ENCODE data around the gene PTPRA. TPM values are rescaled to one million over a fixed set of nuclear protein-coding genes. Genes with fewer than 3 reads are reported as not detected.

The PTPRA gene
- total and polyA plus RNA-seq, 2 donors (not counting 1 experiment from before 2014, with no cell fraction given) = 32.1 to 64.2 TPM

- Mint-ChIP-seq H3K27ac (peak within 1 kb of the TSS; percentile 81), H3K9me3 (ENCODE audit: insufficient read depth) (no peaks in the 10 kb centered on the region), H3K4me3 (peak within 1 kb of the TSS; percentile 81), H3K4me1 (peaks cover 26% of the 10 kb centered on the region), H3K27me3 (peaks cover 7% of the 10 kb centered on the region)
- intact Hi-C loops (cut with micrococcal nuclease) = loop anchor here (1.0 to 10.0 kb wide), 4 partner anchors 19 to 83 kb away; partner anchors contain the start of genes FASTKD5 and UBOX5
- Histone ChIP-seq H3K27me3 (replicated peaks in 1 of 4; ENCODE audit: control extremely low read depth in 1 of 4, control insufficient read depth in 3 of 4, insufficient read depth in 4 of 4, low read length in 3 of 4) (peaks cover 0 to 25% (median 4%) of the 10 kb centered on the region in 4 experiments), H3K4me2 (replicated peaks; ENCODE audit: low read depth, low read length, poor library complexity, severe bottlenecking) (peak within 1 kb of the TSS; percentile 90), H3K36me3 (replicated peaks in 1 of 2; ENCODE audit: control extremely low read depth in 1 of 2, control insufficient read depth in 1 of 2, extremely low read depth in 1 of 2, insufficient read depth in 2 of 2, low read length in 1 of 2) (no peaks in the 10 kb centered on the region), H3K4me1 (ENCODE audit: control insufficient read depth in 2 of 2, insufficient read depth in 2 of 2, low read length in 2 of 2) (peaks cover 15 to 19% of the 10 kb centered on the region in 2 donors), H4K20me1 (ENCODE audit: control insufficient read depth, insufficient read depth, low read length, poor library complexity, severe bottlenecking) (no peaks in the 10 kb centered on the region), H3K9ac (ENCODE audit: low read length) (peak within 1 kb of the TSS; percentile 74), H3K4me3 (ENCODE audit: control extremely low read depth in 1 of 5, extremely low read depth in 1 of 5, insufficient read depth in 1 of 5, low read depth in 2 of 5, low read length in 4 of 5) (peak within 1 kb of the TSS in 4 of 5 experiments; percentile 40 to 70 (median 56)), H2AFZ (ENCODE audit: insufficient read depth, low read depth, low read length, poor library complexity, severe bottlenecking) (peak within 1 kb of the TSS; percentile 83), H3K27ac (ENCODE audit: low read length in 2 of 2) (peak within 1 kb of the TSS in 1 of 2 donors; percentile 62), H3K9me3 (ENCODE audit: control extremely low read depth in 1 of 3, control insufficient read depth in 2 of 3, insufficient read depth in 1 of 3, low read length in 2 of 3) (peaks cover 0 to 8% (median 0%) of the 10 kb centered on the region in 3 donors), H3K79me2 (ENCODE audit: control insufficient read depth, insufficient read depth, low read length) (peaks cover 6% of the 10 kb centered on the region)
- ATAC-seq (ENCODE audit: low read depth) = peak; percentile 77
- ChIA-PET POLR2A (interaction anchor here (0.6 to 2.1 kb wide), 3 partner anchors 21 to 26 kb away, joined by 3 to 8 read pairs (median 5); no protein-coding TSS in a partner anchor), CTCF (interaction anchor here (4.2 to 5.2 kb wide), 2 partner anchors 18 to 43 kb away, joined by 18 to 43 read pairs; no protein-coding TSS in a partner anchor)
- 7% methylated on average over 89 of the region's 95 CpGs for WGBS (ENCODE audit: insufficient coverage)
- peak; percentile 84 for DNase-seq
- no peak for TF ChIP-seq CTCF (IDR thresholded peaks at IDR 0.05)
- TF ChIP-seq EZH2 (IDR thresholded peaks at IDR 0.05; ENCODE audit: borderline replicate concordance, insufficient read depth, low read depth, low read length, poor library complexity, severe bottlenecking) = no peak
Measured at GRCh38 chr20:3071610-3072529, 198.6 kb downstream of the PTPRA start, which contains the start of gene OXT. Gene OXT, plus strand, starts transcription at chr20:3071620. Its CDS starts 36 bp downstream, at chr20:3071656.
